Brain pericyte (primary cell): Measurements from ENCODE around the gene STARD13.
"Not testable (repeated sequence)": the region's sequence is repeated elsewhere in the genome, so short reads cannot be mapped to it uniquely, and the experiment has no call there.

Experiments used
- DNase-seq: peaks from one replicate; pipeline ENCODE4 v3.0.0-alpha.2; 2012; ENCODE audit warnings: low read depth, low spot score

Gene STARD13

GRCh38 chr13:33196767-33197166 lies 88.8 kb downstream of the STARD13 start:
- no peak for DNase-seq

GRCh38 chr13:33195693-33196464 lies 89.7 kb downstream of the STARD13 start:
- no peak for DNase-seq

DNA sequence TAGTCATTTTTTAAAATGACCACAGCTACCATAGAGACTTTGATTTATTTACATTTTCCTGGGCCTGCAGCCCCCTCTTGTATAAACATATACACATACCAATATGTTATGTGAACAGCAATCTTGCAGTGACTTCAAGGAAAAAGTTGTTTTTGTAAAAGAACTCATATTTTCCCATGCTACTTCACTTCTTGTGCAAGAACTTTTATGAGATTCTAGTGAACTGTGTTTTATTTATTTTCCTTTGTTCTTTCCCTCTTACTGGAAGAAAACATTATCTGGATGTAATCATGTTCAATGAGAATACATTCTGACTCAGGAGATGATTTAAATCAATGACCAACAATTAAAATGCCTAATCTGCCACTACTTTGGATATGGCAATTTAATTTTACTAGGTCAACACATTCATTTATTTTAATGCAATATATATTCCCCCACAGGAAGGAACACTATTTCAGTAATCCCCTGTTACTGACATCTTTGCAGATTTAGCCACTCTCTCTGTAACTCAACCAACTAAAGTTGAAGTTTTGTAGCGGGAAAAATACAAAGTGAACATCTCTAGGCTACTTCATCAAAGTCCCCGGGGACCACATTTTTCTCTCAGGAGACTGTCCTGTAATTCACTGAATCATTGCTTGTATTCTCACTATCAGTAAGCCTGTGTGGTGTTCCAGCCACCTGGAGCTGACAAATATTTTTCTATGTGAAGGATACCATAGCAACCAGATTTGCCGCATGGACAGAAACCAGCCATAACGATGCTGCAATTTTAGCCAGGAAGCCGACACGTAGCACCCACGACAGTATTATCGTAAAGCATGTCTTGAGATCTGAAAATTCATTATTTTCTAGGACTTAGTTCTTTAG lies 90.5 kb downstream of the STARD13 start:
- peak; percentile 92 for DNase-seq

- no peak for DNase-seq
Measured at GRCh38 chr13:33193428-33193974, 92.1 kb downstream of the STARD13 start.

DNA sequence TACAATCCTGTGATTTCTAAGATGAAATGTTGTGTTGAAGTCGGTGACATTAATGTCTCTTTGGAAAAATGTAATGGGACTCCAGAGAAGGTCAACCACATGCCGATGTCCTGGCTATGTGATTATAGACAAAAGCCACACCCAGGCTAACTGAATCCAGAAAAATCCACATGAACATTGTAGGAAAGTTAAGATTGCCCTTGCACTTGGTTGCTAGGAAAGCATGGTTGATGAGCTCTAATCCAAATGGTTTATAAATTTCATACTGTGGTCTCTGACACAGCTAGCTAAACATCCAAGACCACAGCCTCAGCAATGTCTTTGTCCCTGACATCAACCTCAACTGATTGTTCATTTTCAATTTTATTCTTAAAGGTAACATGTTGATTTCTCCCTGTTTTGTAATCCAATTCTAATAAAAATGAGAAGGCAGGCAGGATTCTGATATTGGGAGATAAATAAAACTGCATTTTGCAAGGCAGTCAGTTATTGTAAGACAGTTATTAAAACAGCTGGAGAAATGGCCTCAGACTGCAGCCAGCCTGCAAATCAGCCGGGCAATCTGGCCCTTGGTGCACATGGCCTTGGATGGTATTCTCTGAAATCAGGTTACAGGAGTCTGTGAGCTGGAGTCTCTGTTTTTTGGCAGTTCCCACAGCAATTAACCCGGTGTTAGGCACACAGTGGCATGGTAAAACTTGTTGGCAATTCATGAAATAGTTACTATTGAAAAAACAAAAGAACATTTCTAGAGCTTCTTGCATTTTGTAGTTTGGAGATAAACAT lies 93.9 kb downstream of the STARD13 start:
- DNase-seq = no peak

- DNase-seq = no peak
Measured at GRCh38 chr13:33189470-33189869, 96.1 kb downstream of the STARD13 start.

DNA sequence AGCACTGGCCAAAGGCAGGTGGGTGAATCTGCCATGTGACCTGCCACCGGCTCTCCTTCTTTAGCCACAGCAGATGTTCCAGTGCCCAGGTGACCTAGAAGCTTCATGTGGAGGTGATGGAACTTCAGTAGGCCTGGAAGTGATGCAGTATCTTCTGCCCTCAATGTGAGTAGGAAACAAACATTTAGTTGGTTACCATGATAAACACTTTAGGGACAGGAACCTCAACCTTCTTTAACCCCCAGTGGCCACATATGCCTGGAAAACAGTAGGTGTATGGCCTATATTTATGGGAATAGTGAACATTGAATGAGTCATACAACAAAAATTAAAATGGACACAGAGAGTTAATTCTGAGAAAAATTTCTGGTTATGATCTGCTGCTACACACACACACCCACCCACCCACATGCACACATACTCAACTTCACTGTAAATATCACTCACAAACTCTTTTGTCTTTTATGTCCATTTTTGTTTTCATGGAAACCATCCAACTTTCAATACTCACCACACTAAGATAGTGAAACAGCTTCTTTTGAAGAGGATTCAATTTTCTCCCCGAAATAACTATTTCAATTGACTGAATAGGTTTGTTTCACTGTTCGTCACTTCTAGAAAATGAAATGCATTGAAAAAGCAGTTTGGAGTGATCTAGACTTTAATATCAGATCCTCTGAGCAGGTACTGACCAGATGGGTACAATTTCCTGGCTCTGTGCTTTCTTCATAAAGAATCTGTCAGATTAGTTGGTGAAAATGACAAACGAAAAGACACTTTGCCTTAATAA lies 97.3 kb downstream of the STARD13 start:
- no peak for DNase-seq

GRCh38 chr13:33186861-33187291 lies 98.7 kb downstream of the STARD13 start:
- DNase-seq = no peak

- no peak for DNase-seq
Measured at GRCh38 chr13:33185853-33186252, 99.7 kb downstream of the STARD13 start.

DNA sequence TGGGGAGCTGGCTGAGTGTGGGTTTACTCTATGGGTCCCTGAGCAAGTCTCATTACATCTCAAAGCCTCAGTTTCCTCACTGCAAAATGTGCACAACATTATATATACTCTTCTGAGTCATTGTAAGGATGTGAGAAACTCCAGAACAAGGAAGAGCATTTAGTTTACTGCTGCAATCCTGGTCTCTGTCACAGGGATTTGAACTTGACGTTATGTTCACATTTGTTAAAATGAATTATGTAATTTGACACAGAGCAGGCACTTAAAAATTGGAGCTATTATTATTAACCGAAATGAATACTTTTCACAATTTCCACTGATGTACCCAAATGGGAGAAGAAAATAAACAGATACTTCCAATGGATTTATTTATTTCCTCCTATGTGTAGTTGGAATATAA lies 101.0 kb downstream of the STARD13 start:
- DNase-seq = no peak

- no peak for DNase-seq
Measured at GRCh38 chr13:33184112-33184490, 101.5 kb downstream of the STARD13 start.

- no peak for DNase-seq
Measured at GRCh38 chr13:33183431-33184111, 102.0 kb downstream of the STARD13 start.

- no peak for DNase-seq
Measured at GRCh38 chr13:33182729-33183128, 102.8 kb downstream of the STARD13 start.

DNA sequence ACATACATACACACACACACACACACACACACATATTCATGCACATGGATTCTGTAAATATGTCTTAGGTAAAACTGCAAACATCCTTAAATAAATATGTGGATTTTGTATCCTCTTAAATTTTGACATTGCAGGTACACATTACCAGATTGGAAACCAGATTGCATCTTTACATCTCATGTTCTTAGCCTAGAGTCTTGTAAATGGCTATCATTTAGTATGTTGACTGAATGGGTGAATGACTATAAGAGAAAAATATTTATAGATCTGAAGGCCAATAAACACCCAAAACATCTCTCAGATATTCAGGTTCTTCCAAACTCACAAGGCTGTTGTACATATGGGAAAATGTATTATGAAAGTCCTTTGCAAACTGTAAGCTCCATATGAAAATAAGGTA lies 104.3 kb downstream of the STARD13 start:
- no peak for DNase-seq

DNA sequence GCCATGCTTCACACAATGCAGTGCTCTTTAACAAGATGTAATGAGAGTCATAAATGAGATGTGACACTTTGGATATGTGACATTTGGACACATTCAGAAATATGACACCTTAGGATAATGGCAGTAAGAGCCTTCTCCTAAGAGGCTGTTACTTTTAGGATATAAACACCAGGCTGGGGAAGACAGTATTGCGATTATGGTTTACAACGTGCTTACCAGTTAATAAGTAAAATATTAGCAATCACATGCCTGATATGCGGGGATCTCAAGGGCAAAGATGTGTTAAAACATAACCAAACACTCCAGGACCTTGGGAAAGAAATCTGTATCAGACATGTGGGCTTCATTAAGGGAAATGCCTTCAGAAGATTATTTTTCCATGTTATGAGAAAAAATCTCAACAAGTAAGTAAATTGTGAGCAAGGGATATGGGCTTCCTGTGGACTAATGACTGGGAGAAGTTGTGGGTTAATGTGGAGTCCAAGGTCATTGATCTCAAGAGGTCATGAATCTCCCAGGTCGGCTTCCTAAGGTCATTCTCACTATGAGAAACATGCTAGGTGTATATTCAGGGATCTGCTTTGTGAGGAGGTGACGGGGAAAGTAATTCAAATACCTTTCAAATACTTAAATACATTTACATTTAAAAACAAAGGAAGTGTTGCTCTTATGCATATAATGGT lies 105.3 kb downstream of the STARD13 start:
- DNase-seq = no peak

GRCh38 chr13:33179463-33179862 lies 106.1 kb downstream of the STARD13 start:
- no peak for DNase-seq

DNA sequence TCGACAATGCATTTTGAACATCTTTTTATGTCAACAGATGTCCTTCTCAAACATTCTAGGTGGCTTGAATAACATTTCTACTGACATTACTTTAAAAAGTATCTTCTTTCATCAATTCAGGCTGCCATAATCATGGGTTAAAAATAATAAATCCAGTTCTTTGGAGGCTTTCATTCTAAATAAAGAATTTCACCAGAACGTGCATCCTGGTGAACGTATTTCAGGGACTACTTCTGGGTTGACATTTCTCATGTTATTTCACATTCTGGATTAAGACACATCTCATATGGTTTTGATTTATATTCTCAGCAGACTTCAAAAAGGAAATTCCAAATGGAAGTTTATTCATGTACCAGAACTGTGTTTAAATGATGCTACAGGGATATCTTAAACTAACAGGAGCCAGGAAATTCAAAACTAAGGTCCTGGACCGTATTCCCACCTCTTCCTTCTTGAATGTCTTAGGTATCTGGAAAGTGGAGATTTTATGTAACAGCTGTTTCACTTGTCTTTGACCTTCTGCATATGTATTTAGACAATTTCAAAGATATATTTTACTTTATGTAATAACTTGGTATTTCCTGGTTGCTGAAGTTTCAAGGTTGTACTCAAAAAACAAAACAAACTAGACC lies 107.2 kb downstream of the STARD13 start:
- DNase-seq = no peak

- not testable (repeated sequence) for DNase-seq
Measured at GRCh38 chr13:33177340-33178208, 108.0 kb downstream of the STARD13 start.
